ENCODE data around the gene WDR88.
"Not testable (repeated sequence)": the region's sequence is repeated elsewhere in the genome, so short reads cannot be mapped to it uniquely, and the experiment has no call there.

WDR88 gene

GRCh38 chr19:33163481-33163880 is 31.6 kb downstream of the WDR88 start:
- Histone ChIP-seq H3K27me3 (ENCODE audit: low read depth) (no peaks in the 10 kb centered on the region), H3K36me3 (replicated peaks) (no peaks in the 10 kb centered on the region), H3K9me3 (peaks cover 5% of the 10 kb centered on the region; the same call in 1 of the 2 replicates), H3K4me1 (no peaks in the 10 kb centered on the region), H3K4me3 (no peak overlapping the region)
- DNase-seq (ENCODE audit: low spot score in 2 of 2): no peak
- in situ Hi-C loops (cut with MboI; ENCODE audit: low sequenced_read_pairs): no loop called here

- DNase-seq (ENCODE audit: low spot score in 2 of 2); in situ Hi-C loops (cut with MboI; ENCODE audit: low sequenced_read_pairs); H3K4me1 ChIP-seq; H3K27me3 ChIP-seq (ENCODE audit: low read depth); H3K4me3 ChIP-seq; H3K9me3 ChIP-seq; H3K36me3 ChIP-seq (replicated peaks): not testable (repeated sequence)
These were observed 34.1 kb downstream of the WDR88 start for GRCh38 chr19:33166037-33166436.

DNA sequence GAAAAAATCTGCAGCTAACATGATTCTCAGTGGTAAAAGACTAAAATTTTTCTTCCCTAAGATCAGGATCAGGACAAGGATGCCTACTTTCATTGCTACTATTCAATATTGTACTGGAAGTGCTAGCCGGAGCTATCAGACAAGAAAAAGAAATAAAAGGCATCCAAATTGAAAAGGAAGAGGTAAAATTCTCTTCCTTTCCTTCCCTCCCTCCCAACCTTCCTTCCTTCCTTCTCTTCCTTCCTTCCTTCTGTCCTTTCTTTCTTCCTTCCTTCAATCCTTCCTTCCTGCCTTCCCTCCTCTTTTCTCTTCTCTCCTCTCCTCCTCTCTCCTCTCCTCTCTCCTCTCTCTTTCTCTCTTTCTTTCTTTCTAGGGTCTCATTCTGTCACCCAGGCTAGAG is 35.5 kb downstream of the WDR88 start:
- peaks cover 10% of the 10 kb centered on the region for H3K4me1 ChIP-seq
- no peaks in the 10 kb centered on the region for H3K27me3 ChIP-seq (ENCODE audit: low read depth)
- in situ Hi-C loops (cut with MboI; ENCODE audit: low sequenced_read_pairs): no loop called here
- H3K36me3 ChIP-seq (replicated peaks): no peaks in the 10 kb centered on the region
- no peak overlapping the region for H3K4me3 ChIP-seq
- no peak for DNase-seq (ENCODE audit: low spot score in 2 of 2)
- peaks cover 7% of the 10 kb centered on the region for H3K9me3 ChIP-seq

DNA sequence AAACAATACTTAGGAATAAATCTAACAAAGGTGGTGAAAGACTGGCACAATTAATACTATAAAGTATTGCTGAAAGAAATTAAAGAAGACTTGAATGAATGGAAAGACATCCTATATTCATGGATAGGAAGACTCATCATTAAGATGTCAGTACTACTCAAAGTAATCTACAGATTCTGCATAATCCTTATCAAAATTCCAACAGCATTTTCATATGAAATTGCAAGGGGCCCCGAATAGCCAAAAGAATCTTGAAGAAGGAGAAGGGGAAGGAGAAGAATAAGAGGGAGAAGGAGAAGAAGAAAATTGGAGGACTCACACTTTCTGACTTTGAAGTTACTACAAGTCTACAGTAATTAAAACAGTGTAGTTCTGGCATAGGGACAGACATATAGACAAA is 36.6 kb downstream of the WDR88 start:
- no peak for DNase-seq (ENCODE audit: low spot score in 2 of 2)
- no peaks in the 10 kb centered on the region for H3K36me3 ChIP-seq (replicated peaks)
- no peaks in the 10 kb centered on the region for H3K27me3 ChIP-seq (ENCODE audit: low read depth)
- H3K4me1 ChIP-seq: peaks cover 14% of the 10 kb centered on the region
- H3K4me3 ChIP-seq: no peak overlapping the region
- in situ Hi-C loops (cut with MboI; ENCODE audit: low sequenced_read_pairs): no loop called here
- peaks cover 7% of the 10 kb centered on the region for H3K9me3 ChIP-seq

DNA sequence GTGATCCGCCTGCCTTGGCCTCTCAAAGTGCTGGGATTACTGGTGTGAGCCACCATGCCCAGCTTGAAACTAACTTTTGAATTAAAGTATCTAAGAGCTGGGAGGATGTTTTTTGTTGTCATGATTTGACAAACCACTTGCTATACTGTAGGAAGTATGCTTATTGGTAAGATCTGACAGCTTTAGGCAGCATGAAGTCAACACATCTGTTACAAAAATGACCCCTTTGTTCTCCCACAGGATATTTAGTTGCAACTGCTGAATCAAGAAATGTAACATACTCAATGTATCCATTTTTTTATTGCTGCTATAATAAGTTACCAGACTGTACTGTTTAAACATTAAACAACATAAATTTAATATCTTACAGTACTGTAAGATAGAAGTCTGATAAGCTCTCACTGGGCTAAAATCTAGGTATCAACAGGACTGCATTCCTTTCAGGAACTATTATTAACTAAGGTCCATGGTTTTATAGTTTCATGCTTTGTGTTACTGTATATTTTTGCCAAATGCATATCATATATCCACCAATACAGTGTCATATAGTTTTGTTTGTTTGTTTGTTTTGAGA is 39.4 kb downstream of the WDR88 start:
- in situ Hi-C loops (cut with MboI; ENCODE audit: low sequenced_read_pairs): no loop called here
- DNase-seq (ENCODE audit: low spot score in 2 of 2): no peak
- peaks cover 14% of the 10 kb centered on the region for H3K4me1 ChIP-seq
- no peaks in the 10 kb centered on the region for H3K27me3 ChIP-seq (ENCODE audit: low read depth)
- no peak overlapping the region for H3K4me3 ChIP-seq
- peaks cover 7% of the 10 kb centered on the region for H3K9me3 ChIP-seq
- no peaks in the 10 kb centered on the region for H3K36me3 ChIP-seq (replicated peaks)

GRCh38 chr19:33171916-33172359 is 40.0 kb downstream of the WDR88 start:
- in situ Hi-C loops (cut with MboI; ENCODE audit: low sequenced_read_pairs): no loop called here
- DNase-seq (ENCODE audit: low spot score in 2 of 2): peak in 1 of 2 experiments; percentile 35
- Histone ChIP-seq H3K36me3 (replicated peaks) (no peaks in the 10 kb centered on the region), H3K4me3 (no peak overlapping the region), H3K27me3 (ENCODE audit: low read depth) (no peaks in the 10 kb centered on the region), H3K4me1 (peaks cover 14% of the 10 kb centered on the region), H3K9me3 (peaks cover 7% of the 10 kb centered on the region)

DNA sequence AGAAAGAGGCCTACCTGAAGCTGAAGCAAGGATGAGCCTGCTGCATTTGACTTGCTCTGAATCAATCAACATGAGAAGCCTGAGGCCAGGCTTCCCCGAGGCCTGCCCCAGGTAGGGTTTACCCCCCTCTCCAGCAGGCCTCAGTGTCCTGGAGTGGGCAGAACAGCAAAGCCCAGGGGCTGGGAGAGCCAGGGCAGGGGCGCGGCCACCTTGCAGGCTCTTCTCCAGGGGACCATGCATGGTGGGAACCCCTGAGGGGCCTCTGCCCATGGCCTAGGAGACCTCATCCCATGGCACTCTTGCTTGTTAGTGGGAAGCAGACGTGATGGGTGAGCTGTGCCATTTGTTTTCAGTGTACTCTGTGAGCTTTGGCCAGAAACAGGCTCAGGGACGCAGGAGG is 42.3 kb downstream of the WDR88 start:
- DNase-seq (ENCODE audit: low spot score in 2 of 2): no peak
- Histone ChIP-seq H3K9me3 (peaks cover 2% of the 10 kb centered on the region; the same call in 1 of the 2 replicates), H3K27me3 (ENCODE audit: low read depth) (no peaks in the 10 kb centered on the region), H3K4me3 (no peak overlapping the region), H3K4me1 (peaks cover 20% of the 10 kb centered on the region), H3K36me3 (replicated peaks) (no peaks in the 10 kb centered on the region)
- in situ Hi-C loops (cut with MboI; ENCODE audit: low sequenced_read_pairs): no loop called here

GRCh38 chr19:33175156-33175782 is 43.4 kb downstream of the WDR88 start:
- Histone ChIP-seq H3K4me1 (peaks cover 20% of the 10 kb centered on the region), H3K36me3 (replicated peaks) (no peaks in the 10 kb centered on the region), H3K9me3 (no peaks in the 10 kb centered on the region), H3K27me3 (ENCODE audit: low read depth) (no peaks in the 10 kb centered on the region), H3K4me3 (no peak overlapping the region)
- no peak for DNase-seq (ENCODE audit: low spot score in 2 of 2)
- in situ Hi-C loops (cut with MboI; ENCODE audit: low sequenced_read_pairs): loop anchor here (25.0 kb wide), 1 partner anchor 488 kb away; the partner anchor contains the start of genes ANKRD27, NUDT19 and RGS9BP

- in situ Hi-C loops (cut with MboI; ENCODE audit: low sequenced_read_pairs): loop anchor here (25.0 kb wide), 1 partner anchor 489 kb away; the partner anchor contains the start of genes ANKRD27, NUDT19 and RGS9BP
- no peaks in the 10 kb centered on the region for H3K27me3 ChIP-seq (ENCODE audit: low read depth)
- peak overlapping the region; percentile 73 for H3K4me3 ChIP-seq
- peaks cover 20% of the 10 kb centered on the region for H3K4me1 ChIP-seq
- H3K9me3 ChIP-seq: no peaks in the 10 kb centered on the region
- peak; percentile 27 to 52 for DNase-seq (ENCODE audit: low spot score in 2 of 2)
- H3K36me3 ChIP-seq (replicated peaks): no peaks in the 10 kb centered on the region
These were observed 44.2 kb downstream of the WDR88 start for GRCh38 chr19:33175886-33176669.

DNA sequence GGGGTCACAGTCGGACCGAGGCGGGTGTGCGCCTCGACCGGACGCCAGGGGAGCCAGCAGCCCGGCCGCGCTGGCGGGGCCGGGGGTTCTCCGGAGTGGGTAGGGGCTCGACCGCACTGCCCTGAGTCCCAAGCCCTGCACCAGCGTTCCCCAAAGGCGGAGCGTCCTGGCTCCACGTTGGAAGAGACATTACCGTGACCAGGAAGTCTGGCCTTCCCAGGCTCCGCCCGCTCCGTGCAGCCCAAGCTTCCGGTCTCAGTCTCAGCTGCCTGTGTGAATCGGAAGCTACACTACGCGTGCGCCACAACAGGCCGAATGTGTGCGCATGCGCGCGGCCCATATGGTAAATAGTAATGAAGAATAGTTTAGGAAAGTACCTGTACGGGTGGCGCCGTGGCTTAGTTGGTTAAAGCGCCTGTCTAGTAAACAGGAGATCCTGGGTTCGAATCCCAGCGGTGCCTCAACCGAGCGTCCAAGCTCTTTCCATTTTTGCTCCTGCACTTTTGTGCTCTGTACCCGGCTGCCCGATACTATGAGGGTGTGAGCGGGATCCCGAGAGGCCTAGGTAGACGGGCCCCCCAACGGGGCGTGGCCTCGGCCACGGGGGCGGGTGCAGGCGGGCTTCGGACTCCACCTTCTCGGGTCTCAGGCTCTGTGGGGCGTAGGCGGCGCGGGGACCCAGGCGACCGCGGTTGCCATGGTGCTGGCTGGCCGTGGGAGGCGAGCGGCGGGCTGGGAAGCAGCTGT is 44.9 kb downstream of the WDR88 start:
- in situ Hi-C loops (cut with MboI; ENCODE audit: low sequenced_read_pairs): loop anchor here (25.0 kb wide), 1 partner anchor 490 kb away; the partner anchor contains the start of genes ANKRD27, NUDT19 and RGS9BP
- no peaks in the 10 kb centered on the region for H3K9me3 ChIP-seq
- H3K4me1 ChIP-seq: peaks cover 15% of the 10 kb centered on the region
- no peaks in the 10 kb centered on the region for H3K36me3 ChIP-seq (replicated peaks)
- DNase-seq (ENCODE audit: low spot score in 2 of 2): peak; percentile 96 to 99
- H3K27me3 ChIP-seq (ENCODE audit: low read depth): no peaks in the 10 kb centered on the region
- peak overlapping the region; percentile 73 for H3K4me3 ChIP-seq

DNA sequence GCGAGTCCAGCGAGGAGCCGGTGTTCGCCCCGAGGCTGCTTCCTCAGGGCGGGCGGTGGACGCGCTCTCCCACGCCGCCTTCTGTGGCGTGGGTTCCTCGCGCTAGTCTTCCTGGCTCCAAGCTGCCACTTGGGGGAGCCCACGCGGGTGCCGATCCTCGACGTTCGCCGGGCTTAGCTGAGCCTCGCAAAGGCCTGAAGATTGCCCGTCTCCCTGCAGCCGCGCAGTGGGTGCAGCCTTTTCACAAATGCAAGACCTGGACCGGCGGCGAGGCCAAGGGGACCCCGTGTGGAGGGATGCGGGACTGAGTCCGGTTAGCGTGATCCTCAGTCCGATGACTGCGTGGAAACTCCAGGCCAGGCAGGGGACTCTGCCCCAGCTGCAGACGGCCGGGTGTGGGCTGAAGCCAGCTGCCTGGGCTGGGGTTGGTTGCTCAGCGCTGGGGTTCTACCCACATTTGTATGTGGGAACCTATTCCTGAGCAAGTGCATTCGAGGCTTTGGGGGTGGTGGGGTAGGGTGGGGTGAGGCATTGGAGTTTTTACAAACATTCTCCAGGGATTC is 45.6 kb downstream of the WDR88 start:
- H3K4me1 ChIP-seq: peaks cover 9% of the 10 kb centered on the region
- no peaks in the 10 kb centered on the region for H3K9me3 ChIP-seq
- in situ Hi-C loops (cut with MboI; ENCODE audit: low sequenced_read_pairs): loop anchor here (25.0 kb wide), 1 partner anchor 490 kb away; the partner anchor contains the start of genes ANKRD27, NUDT19 and RGS9BP
- H3K4me3 ChIP-seq: peak overlapping the region; percentile 73
- no peaks in the 10 kb centered on the region for H3K36me3 ChIP-seq (replicated peaks)
- no peaks in the 10 kb centered on the region for H3K27me3 ChIP-seq (ENCODE audit: low read depth)
- peak; percentile 43 to 75 for DNase-seq (ENCODE audit: low spot score in 2 of 2)

DNA sequence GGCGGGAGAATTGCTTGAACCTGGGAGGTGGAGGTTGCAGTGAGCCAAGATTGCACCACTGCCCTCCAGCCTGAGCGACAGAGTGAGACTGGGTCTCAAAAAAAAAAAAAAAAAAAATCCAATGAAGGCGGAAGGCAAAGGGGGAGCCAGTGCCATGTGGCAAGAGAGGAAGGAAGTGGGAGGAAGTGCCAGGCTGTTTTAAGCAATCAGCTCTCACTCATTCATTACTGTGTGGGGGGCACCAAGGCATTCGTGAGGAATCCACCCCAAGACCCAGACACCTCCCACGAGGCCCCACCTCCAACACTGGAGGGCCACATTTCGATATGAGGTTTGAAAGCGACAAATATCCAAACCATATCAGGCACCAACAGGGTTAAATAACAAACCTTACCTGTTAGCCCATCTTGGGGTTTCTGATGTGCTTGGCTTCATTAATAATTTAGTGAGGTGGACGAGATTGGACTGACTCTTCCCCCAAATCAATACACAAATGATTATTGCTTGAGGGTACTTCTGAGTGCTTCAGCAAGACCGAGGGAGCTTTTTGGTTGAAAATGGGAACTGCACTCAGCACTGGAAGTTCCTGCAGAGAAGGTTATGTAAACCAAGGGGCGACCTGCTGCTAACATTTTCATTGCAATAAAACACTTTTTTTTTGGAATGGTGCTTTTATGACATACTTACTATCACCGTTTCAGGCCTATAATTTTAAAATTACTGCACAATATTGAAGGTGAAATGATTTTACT is 54.7 kb downstream of the WDR88 start:
- DNase-seq (ENCODE audit: low spot score in 2 of 2): no peak
- no peaks in the 10 kb centered on the region for H3K36me3 ChIP-seq (replicated peaks)
- no peaks in the 10 kb centered on the region for H3K9me3 ChIP-seq
- H3K4me1 ChIP-seq: no peaks in the 10 kb centered on the region
- H3K4me3 ChIP-seq: no peak overlapping the region
- in situ Hi-C loops (cut with MboI; ENCODE audit: low sequenced_read_pairs): loop anchor here (10.0 to 25.0 kb wide), 2 partner anchors 62 to 499 kb away; partner anchors contain the start of genes ANKRD27, NUDT19 and RGS9BP
- H3K27me3 ChIP-seq (ENCODE audit: low read depth): no peaks in the 10 kb centered on the region

Data from HAP-1 (cell line).